ENCODE results near the gene KRR1. TPM values are rescaled to one million over a fixed set of nuclear protein-coding genes. Genes with fewer than 3 reads are reported as not detected.

Gene KRR1
- polyA plus RNA-seq (2012; rRNA removed): 13.8 and 16.1 TPM in 2 replicates
- 19.3 and 30.3 TPM in 2 replicates for polyA plus RNA-seq (2012; cell fraction: cytosol; rRNA removed)
- 8.8 and 19.2 TPM in 2 replicates for polyA plus RNA-seq (2012; cell fraction: nucleus; rRNA removed)

DNA sequence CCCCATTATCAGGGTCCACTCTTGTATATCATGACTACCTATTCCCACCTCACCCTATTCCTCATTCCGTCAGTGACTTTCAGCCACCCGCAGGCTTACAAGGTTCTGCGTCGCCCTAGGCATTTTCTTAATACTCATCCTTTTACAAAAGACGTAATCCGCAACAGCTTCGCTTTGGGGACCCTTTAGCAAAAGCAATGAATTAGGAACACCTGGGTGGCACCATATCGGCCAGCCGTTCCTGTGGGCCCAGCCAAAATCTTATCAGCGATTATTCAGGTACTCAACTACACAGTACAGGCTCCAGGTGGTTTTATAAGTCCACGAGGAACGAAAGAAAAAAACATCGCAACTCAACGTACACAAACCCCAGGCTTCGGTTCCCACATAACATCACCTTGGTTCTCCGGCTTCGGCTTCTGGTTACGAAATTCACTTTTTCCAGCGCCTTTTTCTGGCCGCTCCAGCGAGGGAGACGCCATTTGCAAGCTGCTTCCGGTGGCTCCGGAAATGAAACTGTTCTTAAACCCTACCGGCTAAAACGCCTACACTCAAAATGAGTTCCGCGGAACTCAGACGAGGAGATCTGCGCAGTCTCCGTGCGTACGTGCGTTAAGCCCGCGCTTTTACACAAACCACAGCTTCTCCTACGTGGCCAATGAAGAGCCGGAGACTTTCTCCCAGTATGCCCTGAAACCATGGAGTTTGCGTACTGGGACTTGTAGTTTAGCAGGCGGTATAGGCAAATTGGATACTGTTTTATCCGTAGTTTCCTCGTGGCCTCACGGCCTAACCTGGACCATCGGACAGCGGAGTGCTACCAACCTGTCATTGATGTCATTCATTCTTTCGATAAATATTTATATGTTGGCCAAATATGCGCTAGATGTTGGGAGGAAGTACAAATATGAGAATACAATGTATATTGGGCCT, at the start of gene KRR1:
TSS of gene KRR1 (minus strand) at position 494 of the 933 bp plus-strand sequence. CDS start at position 482, 12 bp downstream.
- ChIA-PET POLR2A (interaction anchor here (0.8 to 2.0 kb wide), 5 partner anchors 14 to 837 kb away, joined by 3 to 10 read pairs (median 3); partner anchors contain the start of genes BBS10, GLIPR1L2 and PHLDA1), CTCF (interaction anchor here (0.7 to 1.2 kb wide), 7 partner anchors 16 to 1500 kb away, joined by 3 to 4 read pairs (median 3); partner anchors contain the start of gene GLIPR1L2)
- WGBS (ENCODE audit: low lambda C conversion rate): 3% methylated on average over 34 of the region's 47 CpGs
- H3K4me3 ChIP-seq (ENCODE audit: low read depth in 2 of 2, low read length in 1 of 2): peak within 1 kb of the TSS; percentile 99
- H3K9ac ChIP-seq: peak within 1 kb of the TSS; percentile 91
- peak within 1 kb of the TSS; percentile 93 for H2AFZ ChIP-seq (ENCODE audit: low read depth)
- peaks cover 3 to 7% of the 10 kb centered on the region in 2 experiments; a peak in 2 of 4 replicates for H3K4me1 ChIP-seq (ENCODE audit: control insufficient read depth in 1 of 2, insufficient read depth in 2 of 2, low read depth in 1 of 2, low read length in 1 of 2)
- H3K4me2 ChIP-seq: peak within 1 kb of the TSS; percentile 91
- no peaks in the 10 kb centered on the region for H3K27me3 ChIP-seq (ENCODE audit: insufficient read depth)
- peaks cover 51% of the 10 kb centered on the region for H3K79me2 ChIP-seq (ENCODE audit: insufficient read depth)
- no peaks in the 10 kb centered on the region for H3K9me2 ChIP-seq
- DNase-seq: peak; percentile 71
- peaks cover 20 to 21% of the 10 kb centered on the region in 2 experiments for H3K36me3 ChIP-seq (replicated peaks in 1 of 2; ENCODE audit: control insufficient read depth in 1 of 2, insufficient read depth in 2 of 2, low read length in 1 of 2)
- no peaks in the 10 kb centered on the region for H4K20me1 ChIP-seq (ENCODE audit: insufficient read depth)
- H3K9me3 ChIP-seq: no peaks in the 10 kb centered on the region
- H3F3A ChIP-seq (replicated peaks; ENCODE audit: insufficient read depth): peaks cover 37% of the 10 kb centered on the region
- H3K27ac ChIP-seq (ENCODE audit: low read depth in 2 of 2, low read length in 1 of 2): peak within 1 kb of the TSS; percentile 72 to 85
- 0 out of 2 replicates have a peak, but pooled peaks have one; percentile 10 for TF ChIP-seq JUND (IDR thresholded peaks at IDR 0.05)
- peak; percentile 48; the same call in 1 of the 2 replicates for TF ChIP-seq RCOR1 (IDR thresholded peaks at IDR 0.05; ENCODE audit: low read length)
- TF ChIP-seq FOXM1 (IDR thresholded peaks at IDR 0.05; ENCODE audit: low read depth): 0 out of 2 replicates have a peak, but pooled peaks have one; percentile 43
- 0 out of 2 replicates have a peak, but pooled peaks have one; percentile 20 for TF ChIP-seq FOSL2 (IDR thresholded peaks at IDR 0.05; ENCODE audit: borderline replicate concordance, low read depth)
- TF ChIP-seq TEAD4 (IDR thresholded peaks at IDR 0.05; ENCODE audit: borderline replicate concordance, insufficient read depth): 0 out of 2 replicates have a peak, but pooled peaks have one; percentile 30
- no peak for TF ChIP-seq GATA2 (CRISPR knock-in tag; IDR thresholded peaks at IDR 0.05)
- no peak for TF ChIP-seq RXRA (IDR thresholded peaks at IDR 0.05; ENCODE audit: borderline replicate concordance, low read depth)
- no peak for TF ChIP-seq EZH2phosphoT487 (IDR thresholded peaks at IDR 0.05; ENCODE audit: borderline replicate concordance, low read depth)
- TF ChIP-seq, protein P1, sequence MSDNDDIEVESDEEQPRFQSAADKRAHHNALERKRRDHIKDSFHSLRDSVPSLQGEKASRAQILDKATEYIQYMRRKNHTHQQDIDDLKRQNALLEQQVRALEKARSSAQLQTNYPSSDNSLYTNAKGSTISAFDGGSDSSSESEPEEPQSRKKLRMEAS (IDR thresholded peaks at IDR 0.05; ENCODE audit: low read depth): peak; percentile 93
- peak; percentile 67; the same call in 1 of the 2 replicates for TF ChIP-seq TCF12 (IDR thresholded peaks at IDR 0.05)
- TF ChIP-seq NRF1 (IDR thresholded peaks at IDR 0.05; ENCODE audit: low read depth, low read length): peak; percentile 82
- TF ChIP-seq ZBTB33 (IDR thresholded peaks at IDR 0.05; ENCODE audit: borderline replicate concordance, low read depth): peak; percentile 84; the same call in 1 of the 2 replicates
- no peak; the same call in 1 of the 2 replicates for TF ChIP-seq NFIC (IDR thresholded peaks at IDR 0.05; ENCODE audit: borderline replicate concordance)
- peak; percentile 100 for TF ChIP-seq GABPA (IDR thresholded peaks at IDR 0.05; ENCODE audit: low read depth)
- TF ChIP-seq, protein P2, sequence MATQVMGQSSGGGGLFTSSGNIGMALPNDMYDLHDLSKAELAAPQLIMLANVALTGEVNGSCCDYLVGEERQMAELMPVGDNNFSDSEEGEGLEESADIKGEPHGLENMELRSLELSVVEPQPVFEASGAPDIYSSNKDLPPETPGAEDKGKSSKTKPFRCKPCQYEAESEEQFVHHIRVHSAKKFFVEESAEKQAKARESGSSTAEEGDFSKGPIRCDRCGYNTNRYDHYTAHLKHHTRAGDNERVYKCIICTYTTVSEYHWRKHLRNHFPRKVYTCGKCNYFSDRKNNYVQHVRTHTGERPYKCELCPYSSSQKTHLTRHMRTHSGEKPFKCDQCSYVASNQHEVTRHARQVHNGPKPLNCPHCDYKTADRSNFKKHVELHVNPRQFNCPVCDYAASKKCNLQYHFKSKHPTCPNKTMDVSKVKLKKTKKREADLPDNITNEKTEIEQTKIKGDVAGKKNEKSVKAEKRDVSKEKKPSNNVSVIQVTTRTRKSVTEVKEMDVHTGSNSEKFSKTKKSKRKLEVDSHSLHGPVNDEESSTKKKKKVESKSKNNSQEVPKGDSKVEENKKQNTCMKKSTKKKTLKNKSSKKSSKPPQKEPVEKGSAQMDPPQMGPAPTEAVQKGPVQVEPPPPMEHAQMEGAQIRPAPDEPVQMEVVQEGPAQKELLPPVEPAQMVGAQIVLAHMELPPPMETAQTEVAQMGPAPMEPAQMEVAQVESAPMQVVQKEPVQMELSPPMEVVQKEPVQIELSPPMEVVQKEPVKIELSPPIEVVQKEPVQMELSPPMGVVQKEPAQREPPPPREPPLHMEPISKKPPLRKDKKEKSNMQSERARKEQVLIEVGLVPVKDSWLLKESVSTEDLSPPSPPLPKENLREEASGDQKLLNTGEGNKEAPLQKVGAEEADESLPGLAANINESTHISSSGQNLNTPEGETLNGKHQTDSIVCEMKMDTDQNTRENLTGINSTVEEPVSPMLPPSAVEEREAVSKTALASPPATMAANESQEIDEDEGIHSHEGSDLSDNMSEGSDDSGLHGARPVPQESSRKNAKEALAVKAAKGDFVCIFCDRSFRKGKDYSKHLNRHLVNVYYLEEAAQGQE (IDR thresholded peaks at IDR 0.05; ENCODE audit: low read depth, low read length): peak; percentile 75
- TF ChIP-seq, protein P3, sequence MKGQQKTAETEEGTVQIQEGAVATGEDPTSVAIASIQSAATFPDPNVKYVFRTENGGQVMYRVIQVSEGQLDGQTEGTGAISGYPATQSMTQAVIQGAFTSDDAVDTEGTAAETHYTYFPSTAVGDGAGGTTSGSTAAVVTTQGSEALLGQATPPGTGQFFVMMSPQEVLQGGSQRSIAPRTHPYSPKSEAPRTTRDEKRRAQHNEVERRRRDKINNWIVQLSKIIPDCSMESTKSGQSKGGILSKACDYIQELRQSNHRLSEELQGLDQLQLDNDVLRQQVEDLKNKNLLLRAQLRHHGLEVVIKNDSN (IDR thresholded peaks at IDR 0.05; ENCODE audit: borderline replicate concordance, low read depth): peak; percentile 42; the same call in 1 of the 2 replicates
- TF ChIP-seq ELF1 (IDR thresholded peaks at IDR 0.05): peak; percentile 70
- TF ChIP-seq CHD2 (IDR thresholded peaks at IDR 0.05; ENCODE audit: low read length, partially characterized antibody): peak; percentile 92
- TF ChIP-seq RAD21 (IDR thresholded peaks at IDR 0.05; ENCODE audit: low read length): no peak
- TF ChIP-seq MXI1 (IDR thresholded peaks at IDR 0.05; ENCODE audit: low read depth, low read length): peak; percentile 83; the same call in 1 of the 2 replicates
- no peak for TF ChIP-seq SMC3 (IDR thresholded peaks at IDR 0.05; ENCODE audit: low read depth, low read length)
- 0 out of 2 replicates have a peak, but pooled peaks have one; percentile 7 for TF ChIP-seq RFX5 (IDR thresholded peaks at IDR 0.05; ENCODE audit: low read length)
- TF ChIP-seq EP300 (IDR thresholded peaks at IDR 0.05; ENCODE audit: borderline replicate concordance in 1 of 2, low read depth in 1 of 2, low read length in 1 of 2): peak in 1 of 2 experiments; percentile 3; a peak in 1 of 4 replicates

All from SK-N-SH (cell line).